Measurements from ENCODE around the gene GPBP1L1.

Gene GPBP1L1

GRCh38 chr1:45619149-45619921, 67.0 kb downstream of the GPBP1L1 start:
- ChIA-PET POLR2A (no interaction called here), CTCF (no interaction called here)
- peaks cover 28 to 96% of the 10 kb centered on the region in 2 experiments for H3K36me3 ChIP-seq (ENCODE audit: control insufficient read depth in 2 of 2, insufficient read depth in 1 of 2, low read length in 2 of 2)
- no peak overlapping the region for H3K4me3 ChIP-seq (ENCODE audit: low read depth, low read length)
- no peaks in the 10 kb centered on the region for H3K4me1 ChIP-seq (ENCODE audit: control insufficient read depth, insufficient read depth, low read length)
- TF ChIP-seq ZNF335 (tag by site-specific recombination; conservative IDR thresholded peaks at IDR 0.05) (no peak), SCRT2 (tag by site-specific recombination; IDR thresholded peaks at IDR 0.05) (0 out of 2 replicates have a peak, but pooled peaks have one; percentile 17)
- H3K9me3 ChIP-seq (ENCODE audit: control insufficient read depth, insufficient read depth, low read depth, low read length), result no peaks in the 10 kb centered on the region
- no peak overlapping the region for H3K27ac ChIP-seq (ENCODE audit: extremely low read depth, low read depth, low read length)

- peaks cover 43 to 96% of the 10 kb centered on the region in 2 experiments for H3K36me3 ChIP-seq (ENCODE audit: control insufficient read depth in 2 of 2, insufficient read depth in 1 of 2, low read length in 2 of 2)
- TF ChIP-seq ZNF366 (tag by site-specific recombination; conservative IDR thresholded peaks at IDR 0.05) (peak; percentile 60), ZNF214 (tag by site-specific recombination; IDR thresholded peaks at IDR 0.05; ENCODE audit: borderline replicate concordance) (peak; percentile 73; the same call in 1 of the 2 replicates), ZNF292 (tag by site-specific recombination; IDR thresholded peaks at IDR 0.05; ENCODE audit: borderline replicate concordance, low read depth) (no peak), ZNF629 (tag by site-specific recombination; IDR thresholded peaks at IDR 0.05) (peak; percentile 32; the same call in 1 of the 2 replicates), BCL6B (tag by site-specific recombination; IDR thresholded peaks at IDR 0.05) (no peak), WT1 (tag by site-specific recombination; IDR thresholded peaks at IDR 0.05) (peak; percentile 51; the same call in 1 of the 2 replicates), SP7 (tag by site-specific recombination; IDR thresholded peaks at IDR 0.05) (peak; percentile 68; the same call in 1 of the 2 replicates)
- TF ChIP-seq, protein P1, sequence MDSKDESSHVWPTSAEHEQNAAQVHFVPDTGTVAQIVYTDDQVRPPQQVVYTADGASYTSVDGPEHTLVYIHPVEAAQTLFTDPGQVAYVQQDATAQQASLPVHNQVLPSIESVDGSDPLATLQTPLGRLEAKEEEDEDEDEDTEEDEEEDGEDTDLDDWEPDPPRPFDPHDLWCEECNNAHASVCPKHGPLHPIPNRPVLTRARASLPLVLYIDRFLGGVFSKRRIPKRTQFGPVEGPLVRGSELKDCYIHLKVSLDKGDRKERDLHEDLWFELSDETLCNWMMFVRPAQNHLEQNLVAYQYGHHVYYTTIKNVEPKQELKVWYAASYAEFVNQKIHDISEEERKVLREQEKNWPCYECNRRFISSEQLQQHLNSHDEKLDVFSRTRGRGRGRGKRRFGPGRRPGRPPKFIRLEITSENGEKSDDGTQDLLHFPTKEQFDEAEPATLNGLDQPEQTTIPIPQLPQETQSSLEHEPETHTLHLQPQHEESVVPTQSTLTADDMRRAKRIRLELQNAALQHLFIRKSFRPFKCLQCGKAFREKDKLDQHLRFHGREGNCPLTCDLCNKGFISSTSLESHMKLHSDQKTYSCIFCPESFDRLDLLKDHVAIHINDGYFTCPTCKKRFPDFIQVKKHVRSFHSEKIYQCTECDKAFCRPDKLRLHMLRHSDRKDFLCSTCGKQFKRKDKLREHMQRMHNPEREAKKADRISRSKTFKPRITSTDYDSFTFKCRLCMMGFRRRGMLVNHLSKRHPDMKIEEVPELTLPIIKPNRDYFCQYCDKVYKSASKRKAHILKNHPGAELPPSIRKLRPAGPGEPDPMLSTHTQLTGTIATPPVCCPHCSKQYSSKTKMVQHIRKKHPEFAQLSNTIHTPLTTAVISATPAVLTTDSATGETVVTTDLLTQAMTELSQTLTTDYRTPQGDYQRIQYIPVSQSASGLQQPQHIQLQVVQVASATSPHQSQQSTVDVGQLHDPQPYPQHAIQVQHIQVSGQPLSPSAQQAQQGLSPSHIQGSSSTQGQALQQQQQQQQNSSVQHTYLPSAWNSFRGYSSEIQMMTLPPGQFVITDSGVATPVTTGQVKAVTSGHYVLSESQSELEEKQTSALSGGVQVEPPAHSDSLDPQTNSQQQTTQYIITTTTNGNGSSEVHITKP (tag by site-specific recombination; IDR thresholded peaks at IDR 0.05), result peak; percentile 56
- CTCF ChIA-PET, result no interaction called here
- H3K4me3 ChIP-seq (ENCODE audit: low read depth, low read length), result no peak overlapping the region
- H3K27ac ChIP-seq (ENCODE audit: extremely low read depth, low read depth, low read length), result no peak overlapping the region
- POLR2A ChIA-PET, result no interaction called here
- H3K9me3 ChIP-seq (ENCODE audit: control insufficient read depth, insufficient read depth, low read depth, low read length), result no peaks in the 10 kb centered on the region
- H3K4me1 ChIP-seq (ENCODE audit: control insufficient read depth, insufficient read depth, low read length), result no peaks in the 10 kb centered on the region
Measured at GRCh38 chr1:45617618-45618017, 68.7 kb downstream of the GPBP1L1 start.

GRCh38 chr1:45615885-45616284, 70.4 kb downstream of the GPBP1L1 start:
- Histone ChIP-seq H3K9me3 (ENCODE audit: control insufficient read depth, insufficient read depth, low read depth, low read length) (no peaks in the 10 kb centered on the region), H3K36me3 (ENCODE audit: control insufficient read depth in 2 of 2, insufficient read depth in 1 of 2, low read length in 2 of 2) (peaks cover 43 to 92% of the 10 kb centered on the region in 2 experiments), H3K4me1 (ENCODE audit: control insufficient read depth, insufficient read depth, low read length) (no peaks in the 10 kb centered on the region), H3K27ac (ENCODE audit: extremely low read depth, low read depth, low read length) (no peak overlapping the region), H3K4me3 (ENCODE audit: low read depth, low read length) (no peak overlapping the region)
- POLR2A ChIA-PET, result interaction anchor here (0.7 kb wide), 1 partner anchor 53 kb away, joined by 4 read pairs; no protein-coding TSS in a partner anchor
- CTCF ChIA-PET, result no interaction called here
- TF ChIP-seq ZNF211 (tag by site-specific recombination; IDR thresholded peaks at IDR 0.05; ENCODE audit: low read depth) (no peak), HOXA7 (CRISPR knock-in tag; IDR thresholded peaks at IDR 0.05; ENCODE audit: borderline replicate concordance) (no peak), ZNF174 (tag by site-specific recombination; IDR thresholded peaks at IDR 0.05) (no peak), ZNF664 (tag by site-specific recombination; IDR thresholded peaks at IDR 0.05) (no peak), ZSCAN30 (tag by site-specific recombination; IDR thresholded peaks at IDR 0.05) (no peak), ZNF354C (tag by site-specific recombination; IDR thresholded peaks at IDR 0.05; ENCODE audit: borderline replicate concordance, low read depth) (no peak), ZNF624 (tag by site-specific recombination; IDR thresholded peaks at IDR 0.05) (no peak), ZNF416 (tag by site-specific recombination; IDR thresholded peaks at IDR 0.05) (no peak)

All from HEK293 (cell line).